WTC11 (cell line): ENCODE results near the gene MGMT. TPM values are rescaled to one million over a fixed set of nuclear protein-coding genes. Genes with fewer than 3 reads are reported as not detected.
A peak's percentile ranks its signal among the peaks of the same experiment; 100 is the strongest.

Experiments used
- ATAC-seq: fragments of 200-7000 bp; cut with Tn5 transposase; 2 replicates; pipeline ENCODE4 v1.10.0; 2021; ENCODE audit warnings: mild to moderate bottlenecking, moderate library complexity
- CTCF ChIA-PET: fragments of 300-600 bp; sonication (Branson Sonifier 250); formaldehyde crosslinking; loops from one replicate; lab custom pipeline; 2021; ENCODE audit warnings: antibody characterized with exemption; lab: Charles Lee
- POLR2A ChIA-PET: fragments of 350-600 bp; sonication (Branson Sonifier 250); formaldehyde crosslinking; loops from one replicate; lab custom pipeline; 2021; ENCODE audit warnings: antibody characterized with exemption; lab: Charles Lee
- DNase-seq: peaks from one replicate; pipeline ENCODE4 v3.0.0; 2021; ENCODE audit warnings: low spot score
- H3K27ac Mint-ChIP-seq: 2 replicates; pipeline ENCODE4 v1.8.0; 2021; ENCODE audit warnings: mixed read lengths
- H3K27me3 Mint-ChIP-seq: 2 replicates; pipeline ENCODE4 v1.8.0; 2021; ENCODE audit warnings: low read depth, mild to moderate bottlenecking, moderate library complexity, mixed read lengths
- H3K36me3 Mint-ChIP-seq: 2 replicates; pipeline ENCODE4 v1.8.0; 2021; ENCODE audit warnings: mixed read lengths
- H3K4me1 Mint-ChIP-seq: 2 replicates; pipeline ENCODE4 v1.8.0; 2022; ENCODE audit warnings: mixed read lengths
- H3K4me3 Mint-ChIP-seq: 2 replicates; pipeline ENCODE4 v1.8.0; 2021; ENCODE audit warnings: mild to moderate bottlenecking, moderate library complexity, mixed read lengths
- H3K9me3 Mint-ChIP-seq: 2 replicates; pipeline ENCODE4 v1.8.0; 2021; ENCODE audit warnings: mixed read lengths
- ATF3 ChIP-seq: sonication (generic); formaldehyde crosslinking; conservative IDR thresholded peaks from 2 replicates; pipeline ENCODE4 v1.8.1; 2022; ENCODE audit warnings: mild to moderate bottlenecking, missing genetic modification reagents
- EMX1 ChIP-seq: fragments of 250-450 bp; sonication (Bioruptor Pico); IDR thresholded peaks from 2 replicates; pipeline ENCODE4 v1.8.0; 2021; ENCODE audit warnings: mild to moderate bottlenecking
- FOXP4 ChIP-seq: sonication (generic); formaldehyde crosslinking; IDR thresholded peaks from 2 replicates; pipeline ENCODE4 v1.8.0; 2022; ENCODE audit warnings: mild to moderate bottlenecking, missing genetic modification reagents
- GABPB1 ChIP-seq: sonication (generic); formaldehyde crosslinking; IDR thresholded peaks from 2 replicates; pipeline ENCODE4 v1.8.1; 2023; ENCODE audit warnings: mild to moderate bottlenecking, missing genetic modification reagents
- GTF2I ChIP-seq: fragments of 250-450 bp; sonication (Bioruptor Pico); conservative IDR thresholded peaks from 2 replicates; pipeline ENCODE4 v1.4.0; 2021; ENCODE audit warnings: mild to moderate bottlenecking
- MXD4 ChIP-seq: fragments of 250-450 bp; sonication (Bioruptor Pico); IDR thresholded peaks from 2 replicates; pipeline ENCODE4 v1.8.0; 2021; ENCODE audit warnings: mild to moderate bottlenecking, moderate library complexity, borderline replicate concordance
- NR2C2 ChIP-seq: sonication (generic); formaldehyde crosslinking; IDR thresholded peaks from 2 replicates; pipeline ENCODE4 v1.8.0; 2022; ENCODE audit warnings: mild to moderate bottlenecking, missing genetic modification reagents
- SMAD4 ChIP-seq: sonication (generic); formaldehyde crosslinking; IDR thresholded peaks from 2 replicates; pipeline ENCODE4 v1.8.0; 2022; ENCODE audit warnings: mild to moderate bottlenecking, missing genetic modification reagents
- SOX15 ChIP-seq: fragments of 250-450 bp; sonication (Bioruptor Pico); IDR thresholded peaks from 2 replicates; pipeline ENCODE4 v1.9.0; 2021; ENCODE audit warnings: mild to moderate bottlenecking
- ZBTB21 ChIP-seq: sonication (generic); formaldehyde crosslinking; IDR thresholded peaks from 2 replicates; pipeline ENCODE4 v1.8.1; 2023; ENCODE audit warnings: mild to moderate bottlenecking, missing genetic modification reagents, borderline replicate concordance
- ZBTB43 ChIP-seq: sonication (generic); formaldehyde crosslinking; IDR thresholded peaks from 2 replicates; pipeline ENCODE4 v1.8.1; 2023; ENCODE audit warnings: mild to moderate bottlenecking, missing genetic modification reagents
- ZNF138 ChIP-seq: sonication (generic); formaldehyde crosslinking; conservative IDR thresholded peaks from 2 replicates; pipeline ENCODE4 v1.8.1; 2022; ENCODE audit warnings: mild to moderate bottlenecking, moderate library complexity, missing genetic modification reagents
- ZNF416 ChIP-seq: fragments of 250-450 bp; sonication (Bioruptor Pico); IDR thresholded peaks from 2 replicates; pipeline ENCODE4 v1.9.0; 2021; ENCODE audit warnings: mild to moderate bottlenecking, inconsistent platforms
- total RNA-seq: library from RNA; stranded (reverse); gene quantifications from 3 replicates; pipeline ENCODE4 v1.2.3, GENCODE V29; 2021
- TF ChIP-seq, protein P1 (sequence below): fragments of 200-600 bp; IDR thresholded peaks from 2 replicates; pipeline ENCODE4 v1.8.0; 2022; ENCODE audit warnings: antibody characterized with exemption
- TF ChIP-seq, protein P2 (sequence below): sonication (generic); formaldehyde crosslinking; IDR thresholded peaks from 2 replicates; pipeline ENCODE4 v1.8.0; 2022; ENCODE audit warnings: mild to moderate bottlenecking, missing genetic modification reagents
- TF ChIP-seq, protein P3 (sequence below): sonication (generic); formaldehyde crosslinking; IDR thresholded peaks from 2 replicates; pipeline ENCODE4 v1.8.1; 2022; ENCODE audit warnings: mild to moderate bottlenecking, missing genetic modification reagents, moderate library complexity, borderline replicate concordance
- TF ChIP-seq, protein P4 (sequence below): sonication (generic); formaldehyde crosslinking; IDR thresholded peaks from 2 replicates; pipeline ENCODE4 v1.8.1; 2023; ENCODE audit warnings: mild to moderate bottlenecking, missing genetic modification reagents, moderate library complexity

The MGMT gene
- total RNA-seq, 1 experiment from 2014 or later = 11.8 TPM

GRCh38 chr10:129498680-129499079, 31.6 kb downstream of the MGMT start:
- H3K4me3 Mint-ChIP-seq = no peak overlapping the region
- H3K4me1 Mint-ChIP-seq = peaks cover 34% of the 10 kb centered on the region
- H3K9me3 Mint-ChIP-seq = peaks cover 26% of the 10 kb centered on the region
- no peak overlapping the region for H3K27ac Mint-ChIP-seq
- DNase-seq (no peak), ATAC-seq (no peak)
- POLR2A ChIA-PET = no interaction called here
- CTCF ChIA-PET = no interaction called here
- H3K36me3 Mint-ChIP-seq = peaks cover 33% of the 10 kb centered on the region
- TF ChIP-seq ATF3 (CRISPR knock-in tag) = no peak
- no peak for TF ChIP-seq ZBTB43 (CRISPR knock-in tag)
- TF ChIP-seq SOX15 (CRISPR knock-in tag) = no peak
- TF ChIP-seq FOXP4 (CRISPR knock-in tag) = no peak
- no peak for TF ChIP-seq SMAD4 (CRISPR knock-in tag)
- TF ChIP-seq, protein P1, sequence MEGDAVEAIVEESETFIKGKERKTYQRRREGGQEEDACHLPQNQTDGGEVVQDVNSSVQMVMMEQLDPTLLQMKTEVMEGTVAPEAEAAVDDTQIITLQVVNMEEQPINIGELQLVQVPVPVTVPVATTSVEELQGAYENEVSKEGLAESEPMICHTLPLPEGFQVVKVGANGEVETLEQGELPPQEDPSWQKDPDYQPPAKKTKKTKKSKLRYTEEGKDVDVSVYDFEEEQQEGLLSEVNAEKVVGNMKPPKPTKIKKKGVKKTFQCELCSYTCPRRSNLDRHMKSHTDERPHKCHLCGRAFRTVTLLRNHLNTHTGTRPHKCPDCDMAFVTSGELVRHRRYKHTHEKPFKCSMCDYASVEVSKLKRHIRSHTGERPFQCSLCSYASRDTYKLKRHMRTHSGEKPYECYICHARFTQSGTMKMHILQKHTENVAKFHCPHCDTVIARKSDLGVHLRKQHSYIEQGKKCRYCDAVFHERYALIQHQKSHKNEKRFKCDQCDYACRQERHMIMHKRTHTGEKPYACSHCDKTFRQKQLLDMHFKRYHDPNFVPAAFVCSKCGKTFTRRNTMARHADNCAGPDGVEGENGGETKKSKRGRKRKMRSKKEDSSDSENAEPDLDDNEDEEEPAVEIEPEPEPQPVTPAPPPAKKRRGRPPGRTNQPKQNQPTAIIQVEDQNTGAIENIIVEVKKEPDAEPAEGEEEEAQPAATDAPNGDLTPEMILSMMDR = no peak
- no peak for TF ChIP-seq GABPB1 (CRISPR knock-in tag)
- TF ChIP-seq, protein P2, sequence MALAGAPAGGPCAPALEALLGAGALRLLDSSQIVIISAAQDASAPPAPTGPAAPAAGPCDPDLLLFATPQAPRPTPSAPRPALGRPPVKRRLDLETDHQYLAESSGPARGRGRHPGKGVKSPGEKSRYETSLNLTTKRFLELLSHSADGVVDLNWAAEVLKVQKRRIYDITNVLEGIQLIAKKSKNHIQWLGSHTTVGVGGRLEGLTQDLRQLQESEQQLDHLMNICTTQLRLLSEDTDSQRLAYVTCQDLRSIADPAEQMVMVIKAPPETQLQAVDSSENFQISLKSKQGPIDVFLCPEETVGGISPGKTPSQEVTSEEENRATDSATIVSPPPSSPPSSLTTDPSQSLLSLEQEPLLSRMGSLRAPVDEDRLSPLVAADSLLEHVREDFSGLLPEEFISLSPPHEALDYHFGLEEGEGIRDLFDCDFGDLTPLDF (CRISPR knock-in tag) = no peak
- TF ChIP-seq, protein P3, sequence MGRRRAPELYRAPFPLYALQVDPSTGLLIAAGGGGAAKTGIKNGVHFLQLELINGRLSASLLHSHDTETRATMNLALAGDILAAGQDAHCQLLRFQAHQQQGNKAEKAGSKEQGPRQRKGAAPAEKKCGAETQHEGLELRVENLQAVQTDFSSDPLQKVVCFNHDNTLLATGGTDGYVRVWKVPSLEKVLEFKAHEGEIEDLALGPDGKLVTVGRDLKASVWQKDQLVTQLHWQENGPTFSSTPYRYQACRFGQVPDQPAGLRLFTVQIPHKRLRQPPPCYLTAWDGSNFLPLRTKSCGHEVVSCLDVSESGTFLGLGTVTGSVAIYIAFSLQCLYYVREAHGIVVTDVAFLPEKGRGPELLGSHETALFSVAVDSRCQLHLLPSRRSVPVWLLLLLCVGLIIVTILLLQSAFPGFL (CRISPR knock-in tag) = no peak
- TF ChIP-seq GTF2I (CRISPR knock-in tag) = no peak
- TF ChIP-seq EMX1 (CRISPR knock-in tag) = no peak
- TF ChIP-seq ZNF416 = no peak
- TF ChIP-seq ZNF138 = no peak
- no peak for TF ChIP-seq NR2C2 (CRISPR knock-in tag)
- TF ChIP-seq, protein P4, sequence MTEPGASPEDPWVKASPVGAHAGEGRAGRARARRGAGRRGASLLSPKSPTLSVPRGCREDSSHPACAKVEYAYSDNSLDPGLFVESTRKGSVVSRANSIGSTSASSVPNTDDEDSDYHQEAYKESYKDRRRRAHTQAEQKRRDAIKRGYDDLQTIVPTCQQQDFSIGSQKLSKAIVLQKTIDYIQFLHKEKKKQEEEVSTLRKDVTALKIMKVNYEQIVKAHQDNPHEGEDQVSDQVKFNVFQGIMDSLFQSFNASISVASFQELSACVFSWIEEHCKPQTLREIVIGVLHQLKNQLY = no peak
- TF ChIP-seq MXD4 = no peak
- TF ChIP-seq ZBTB21 = no peak
- no peaks in the 10 kb centered on the region for H3K27me3 Mint-ChIP-seq

- DNase-seq = no peak
- Mint-ChIP-seq H3K9me3 (peaks cover 26% of the 10 kb centered on the region), H3K27me3 (no peaks in the 10 kb centered on the region), H3K4me3 (no peak overlapping the region), H3K36me3 (peaks cover 33% of the 10 kb centered on the region), H3K27ac (no peak overlapping the region), H3K4me1 (peaks cover 19% of the 10 kb centered on the region)
- ChIA-PET POLR2A (no interaction called here), CTCF (no interaction called here)
- TF ChIP-seq, protein P1 = no peak
- TF ChIP-seq GABPB1 (CRISPR knock-in tag) = 0 out of 2 replicates have a peak, but pooled peaks have one; percentile 23
- ATAC-seq = no peak
Measured at GRCh38 chr10:129500617-129501339, 33.7 kb downstream of the MGMT start.
